ENCODE results near the gene AGFG1. TPM values are rescaled to one million over a fixed set of nuclear protein-coding genes. Genes with fewer than 3 reads are reported as not detected.

AGFG1 gene
- total RNA-seq, 1 experiment from 2014 or later = 119 TPM

GRCh38 chr2:227582369-227582768 is 110.4 kb downstream of the AGFG1 start:
- H2AFZ ChIP-seq = no peak overlapping the region
- 0 out of 2 replicates have a peak, but pooled peaks cover 4% of the 10 kb centered on the region for H3K9me2 ChIP-seq (ENCODE audit: insufficient read depth)
- no peak for DNase-seq
- no peak overlapping the region for H3K4me2 ChIP-seq
- intact Hi-C loops (cut with micrococcal nuclease; ENCODE audit: unreplicated experiment) = no loop called here
- H3K27ac ChIP-seq = no peak overlapping the region
- H3K36me3 ChIP-seq (ENCODE audit: low read depth) = no peaks in the 10 kb centered on the region
- BruUV-seq (replicated peaks) = no TSS peak
- H4K20me1 ChIP-seq (ENCODE audit: insufficient read depth) = no peaks in the 10 kb centered on the region
- H3K9me3 ChIP-seq (ENCODE audit: insufficient read depth, low read depth) = peaks cover 7% of the 10 kb centered on the region
- no peaks in the 10 kb centered on the region for H3K79me2 ChIP-seq (ENCODE audit: low read depth)
- H3K4me3 ChIP-seq = no peak overlapping the region
- no peak for TF ChIP-seq EZH2 (IDR thresholded peaks at IDR 0.05; ENCODE audit: low read depth)
- TF ChIP-seq, protein P1, sequence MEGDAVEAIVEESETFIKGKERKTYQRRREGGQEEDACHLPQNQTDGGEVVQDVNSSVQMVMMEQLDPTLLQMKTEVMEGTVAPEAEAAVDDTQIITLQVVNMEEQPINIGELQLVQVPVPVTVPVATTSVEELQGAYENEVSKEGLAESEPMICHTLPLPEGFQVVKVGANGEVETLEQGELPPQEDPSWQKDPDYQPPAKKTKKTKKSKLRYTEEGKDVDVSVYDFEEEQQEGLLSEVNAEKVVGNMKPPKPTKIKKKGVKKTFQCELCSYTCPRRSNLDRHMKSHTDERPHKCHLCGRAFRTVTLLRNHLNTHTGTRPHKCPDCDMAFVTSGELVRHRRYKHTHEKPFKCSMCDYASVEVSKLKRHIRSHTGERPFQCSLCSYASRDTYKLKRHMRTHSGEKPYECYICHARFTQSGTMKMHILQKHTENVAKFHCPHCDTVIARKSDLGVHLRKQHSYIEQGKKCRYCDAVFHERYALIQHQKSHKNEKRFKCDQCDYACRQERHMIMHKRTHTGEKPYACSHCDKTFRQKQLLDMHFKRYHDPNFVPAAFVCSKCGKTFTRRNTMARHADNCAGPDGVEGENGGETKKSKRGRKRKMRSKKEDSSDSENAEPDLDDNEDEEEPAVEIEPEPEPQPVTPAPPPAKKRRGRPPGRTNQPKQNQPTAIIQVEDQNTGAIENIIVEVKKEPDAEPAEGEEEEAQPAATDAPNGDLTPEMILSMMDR (conservative IDR thresholded peaks at IDR 0.05) = no peak
- H3K4me1 ChIP-seq (replicated peaks; ENCODE audit: insufficient read depth) = no peaks in the 10 kb centered on the region
- no peaks in the 10 kb centered on the region; the same call in 1 of the 2 replicates for H3F3A ChIP-seq (ENCODE audit: insufficient read depth, low read depth)
- no peaks in the 10 kb centered on the region for H3K27me3 ChIP-seq (ENCODE audit: insufficient read depth, low read depth)
- ChIA-PET POLR2A (ENCODE audit: unreplicated experiment) (no interaction called here), CTCF (no interaction called here)

DNA sequence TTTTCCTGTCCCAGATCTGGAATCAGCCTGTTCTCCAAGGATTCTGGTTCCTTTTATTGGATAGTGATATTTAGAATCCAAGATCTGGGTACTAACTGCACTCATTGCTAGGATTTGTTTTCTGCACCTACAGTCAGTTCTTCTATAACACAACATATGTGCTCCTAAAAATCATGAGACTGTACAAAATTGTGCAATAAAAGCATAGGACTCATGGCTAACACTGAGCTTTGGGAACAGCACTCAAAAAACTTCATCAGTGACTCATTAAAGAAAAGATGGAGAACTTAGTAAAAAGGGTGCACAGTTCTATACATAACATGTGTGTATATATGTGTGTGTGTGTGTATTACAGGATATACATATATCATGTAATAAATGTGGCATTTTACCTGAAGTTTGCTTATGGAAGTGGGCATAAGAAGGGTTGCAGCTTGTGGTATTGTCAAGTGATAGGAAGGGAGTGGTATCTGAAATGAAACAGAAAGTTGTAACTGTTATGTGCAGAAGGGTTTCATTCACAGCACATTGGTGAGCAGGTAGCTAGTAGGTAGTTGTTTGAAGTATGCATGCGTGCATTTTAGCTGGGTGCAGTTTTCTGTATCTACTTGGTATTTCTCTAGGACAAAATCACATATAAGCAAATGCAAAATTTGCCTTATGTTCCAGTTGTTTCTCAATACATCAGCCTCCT is 120.9 kb downstream of the AGFG1 start:
- H4K20me1 ChIP-seq (ENCODE audit: insufficient read depth) = no peaks in the 10 kb centered on the region
- no peak for DNase-seq
- no peaks in the 10 kb centered on the region for H3K9me3 ChIP-seq (ENCODE audit: insufficient read depth, low read depth)
- no peaks in the 10 kb centered on the region for H3K9me2 ChIP-seq (ENCODE audit: insufficient read depth)
- POLR2A ChIA-PET (ENCODE audit: unreplicated experiment) = no interaction called here
- H3K4me3 ChIP-seq = no peak overlapping the region
- H3K27me3 ChIP-seq (ENCODE audit: insufficient read depth, low read depth) = no peaks in the 10 kb centered on the region
- H2AFZ ChIP-seq = no peak overlapping the region
- no peak overlapping the region for H3K4me2 ChIP-seq
- peaks cover under 1% of the 10 kb centered on the region for H3K4me1 ChIP-seq (replicated peaks; ENCODE audit: insufficient read depth)
- intact Hi-C loops (cut with micrococcal nuclease; ENCODE audit: unreplicated experiment) = no loop called here
- H3K27ac ChIP-seq = no peak overlapping the region
- CTCF ChIA-PET = no interaction called here
- BruUV-seq (replicated peaks) = no TSS peak
- no peaks in the 10 kb centered on the region for H3K36me3 ChIP-seq (ENCODE audit: low read depth)
- no peaks in the 10 kb centered on the region for H3F3A ChIP-seq (ENCODE audit: insufficient read depth, low read depth)
- H3K79me2 ChIP-seq (ENCODE audit: low read depth) = no peaks in the 10 kb centered on the region
- TF ChIP-seq EZH2 (IDR thresholded peaks at IDR 0.05; ENCODE audit: low read depth) = no peak
- TF ChIP-seq, protein P1 (conservative IDR thresholded peaks at IDR 0.05) = no peak

DNA sequence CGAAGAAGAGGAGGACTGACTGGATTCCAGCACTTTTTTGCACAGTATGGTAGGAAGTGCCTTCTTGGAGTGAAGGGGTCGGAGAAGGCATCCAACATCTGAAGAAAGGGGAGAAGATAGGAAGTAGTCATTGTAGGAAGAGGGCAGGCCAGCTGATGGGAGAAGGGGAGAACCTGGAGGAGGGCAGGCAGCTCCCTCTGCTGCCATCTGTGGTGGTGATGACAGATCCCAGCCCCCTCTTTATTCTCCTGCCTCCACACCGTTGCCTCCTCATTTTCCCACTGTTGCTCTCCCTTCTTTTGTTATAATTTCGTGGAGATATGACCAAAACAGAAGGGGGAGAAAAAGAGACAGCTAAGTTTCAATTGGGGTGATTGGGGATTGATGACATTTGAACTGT is 123.8 kb downstream of the AGFG1 start:
- POLR2A ChIA-PET (ENCODE audit: unreplicated experiment) = no interaction called here
- H3K9me3 ChIP-seq (ENCODE audit: insufficient read depth, low read depth) = no peaks in the 10 kb centered on the region
- no peaks in the 10 kb centered on the region for H4K20me1 ChIP-seq (ENCODE audit: insufficient read depth)
- TF ChIP-seq EZH2 (IDR thresholded peaks at IDR 0.05; ENCODE audit: low read depth) = no peak
- TF ChIP-seq, protein P1 (conservative IDR thresholded peaks at IDR 0.05) = no peak
- no peak overlapping the region for H3K27ac ChIP-seq
- BruUV-seq (replicated peaks) = no TSS peak
- no peaks in the 10 kb centered on the region for H3K36me3 ChIP-seq (ENCODE audit: low read depth)
- no peaks in the 10 kb centered on the region for H3K79me2 ChIP-seq (ENCODE audit: low read depth)
- peaks cover 9% of the 10 kb centered on the region for H3K4me1 ChIP-seq (replicated peaks; ENCODE audit: insufficient read depth)
- intact Hi-C loops (cut with micrococcal nuclease; ENCODE audit: unreplicated experiment) = no loop called here
- no peaks in the 10 kb centered on the region for H3K27me3 ChIP-seq (ENCODE audit: insufficient read depth, low read depth)
- H2AFZ ChIP-seq = no peak overlapping the region
- DNase-seq = no peak
- H3K9me2 ChIP-seq (ENCODE audit: insufficient read depth) = no peaks in the 10 kb centered on the region
- no peaks in the 10 kb centered on the region for H3F3A ChIP-seq (ENCODE audit: insufficient read depth, low read depth)
- H3K4me3 ChIP-seq = no peak overlapping the region
- CTCF ChIA-PET = no interaction called here
- no peak overlapping the region for H3K4me2 ChIP-seq
